GM21381 (cell line): ENCODE measurements around the gene F12.
A peak's percentile ranks its signal among the peaks of the same experiment; 100 is the strongest.
"Not testable (repeated sequence)": the region's sequence is repeated elsewhere in the genome, so short reads cannot be mapped to it uniquely, and the experiment has no call there.

Experiments
- ATAC-seq: cut with Tn5 transposase; IDR thresholded peaks from one replicate; pipeline ENCODE4 v1.9.1; 2021; ENCODE audit warnings: mild to moderate bottlenecking, moderate library complexity; ENCODE audit not compliant: unreplicated experiment

Gene F12

GRCh38 chr5:177370488-177371119 is 38.8 kb downstream of the F12 start:
- no peak for ATAC-seq

- ATAC-seq, result no peak
Measured at GRCh38 chr5:177369645-177370440, 39.5 kb downstream of the F12 start.

GRCh38 chr5:177368869-177369644 is 40.3 kb downstream of the F12 start:
- no peak for ATAC-seq

- no peak for ATAC-seq
Measured at GRCh38 chr5:177367981-177368868, 41.1 kb downstream of the F12 start.

GRCh38 chr5:177367323-177367848 is 42.0 kb downstream of the F12 start:
- no peak for ATAC-seq

GRCh38 chr5:177366528-177367322 is 42.6 kb downstream of the F12 start:
- no peak for ATAC-seq

GRCh38 chr5:177365845-177366527 is 43.4 kb downstream of the F12 start:
- ATAC-seq, result no peak

GRCh38 chr5:177364159-177364962 is 45.0 kb downstream of the F12 start:
- ATAC-seq, result no peak

GRCh38 chr5:177363565-177363964 is 45.8 kb downstream of the F12 start:
- no peak for ATAC-seq

GRCh38 chr5:177362610-177363507 is 46.5 kb downstream of the F12 start:
- peak; percentile 36 for ATAC-seq

GRCh38 chr5:177362292-177362609 is 47.1 kb downstream of the F12 start:
- no peak for ATAC-seq

GRCh38 chr5:177361418-177362291 is 47.7 kb downstream of the F12 start:
- ATAC-seq, result no peak

GRCh38 chr5:177360740-177361139 is 48.6 kb downstream of the F12 start:
- ATAC-seq, result not testable (repeated sequence)

GRCh38 chr5:177359860-177360259 is 49.5 kb downstream of the F12 start:
- ATAC-seq, result no peak

- ATAC-seq, result no peak
Measured at GRCh38 chr5:177359451-177359851, 49.9 kb downstream of the F12 start.

- ATAC-seq, result no peak
Measured at GRCh38 chr5:177358370-177358819, 51.0 kb downstream of the F12 start.
